Testis (tissue), 3 donors: ENCODE results near the gene UBASH3B. TPM values are rescaled to one million over a fixed set of nuclear protein-coding genes. Genes with fewer than 3 reads are reported as not detected.
"Not testable (repeated sequence)": the region's sequence is repeated elsewhere in the genome, so short reads cannot be mapped to it uniquely, and the experiment has no call there.

ENCODE experiments used
- DNase-seq: peaks from one replicate; pipeline ENCODE4 v3.0.0-alpha.2; 2019
- H3K27ac ChIP-seq, 2 donors: fragments of 200-600 bp; sonication (generic); one replicate each; pipeline ENCODE4 v1.5.1; 2019
- H3K27me3 ChIP-seq: fragments of 200-600 bp; sonication (generic); one replicate; pipeline ENCODE4 v1.5.1; 2019
- H3K36me3 ChIP-seq: fragments of 200-600 bp; sonication (generic); one replicate; pipeline ENCODE4 v1.5.1; 2017; ENCODE audit warnings: low read depth; ENCODE audit errors: missing control alignments
- H3K4me1 ChIP-seq: fragments of 200-600 bp; sonication (generic); one replicate; pipeline ENCODE4 v1.5.1; 2019
- H3K4me3 ChIP-seq, 2 donors: fragments of 200-600 bp; sonication (generic); one replicate each; pipeline ENCODE4 v1.5.1; 2017 to 2019
- H3K9me3 ChIP-seq: fragments of 200-600 bp; sonication (generic); one replicate; pipeline ENCODE4 v1.5.1; 2017
- POLR2A ChIP-seq: fragments of 450-650 bp; IDR thresholded peaks from one replicate; pipeline ENCODE4 v1.6.1; 2017; ENCODE audit warnings: antibody characterized with exemption, mild to moderate bottlenecking, moderate library complexity
- WGBS, 2 donors: methylation state at CpG; one replicate each; pipeline ENCODE4 v1.1.5; 2018; 5-methylcytosine and 5-hydroxymethylcytosine counted together
- intact Hi-C: fragments of 100-400 bp; cut with DNase I; formaldehyde crosslinking; loops from one replicate; pipeline ENCODE4 v1.15.1; 2023; ENCODE audit warnings: low total_unique reads
- polyA plus RNA-seq: library from polyadenylated mRNA; stranded (reverse); fragments of 350-450 nt; fragmentation: Illumina TruSeq; extraction: RNeasy Lipid Tissue Mini Kit (QIAGEN cat#74804); gene quantifications from one replicate; pipeline ENCODE4 v1.2.3, GENCODE V29; 2014; ENCODE audit warnings: low read depth, low replicate concordance; ENCODE audit not compliant: insufficient read depth
- total RNA-seq, 2 donors: library from RNA; depleted of rRNA; stranded (reverse); fragments of >200 nt; gene quantifications; one replicate each; pipeline ENCODE4 v1.2.3, GENCODE V29; 2016
- TF ChIP-seq, protein P1 (sequence below), 3 experiments: fragments of 450-650 bp in 2 of 3; fragments of 200-600 bp in 1 of 3; sonication (generic) in 1 of 3; IDR thresholded peaks; one replicate each; pipeline ENCODE4 v1.5.1; 2016 to 2019; ENCODE audit warnings: antibody characterized with exemption in 3 of 3, mild to moderate bottlenecking in 2 of 3, moderate library complexity in 1 of 3

The UBASH3B gene
- total and polyA plus RNA-seq, 3 donors from 2014 or later = 3.9 to 20.4 (median 14.6) TPM

DNA sequence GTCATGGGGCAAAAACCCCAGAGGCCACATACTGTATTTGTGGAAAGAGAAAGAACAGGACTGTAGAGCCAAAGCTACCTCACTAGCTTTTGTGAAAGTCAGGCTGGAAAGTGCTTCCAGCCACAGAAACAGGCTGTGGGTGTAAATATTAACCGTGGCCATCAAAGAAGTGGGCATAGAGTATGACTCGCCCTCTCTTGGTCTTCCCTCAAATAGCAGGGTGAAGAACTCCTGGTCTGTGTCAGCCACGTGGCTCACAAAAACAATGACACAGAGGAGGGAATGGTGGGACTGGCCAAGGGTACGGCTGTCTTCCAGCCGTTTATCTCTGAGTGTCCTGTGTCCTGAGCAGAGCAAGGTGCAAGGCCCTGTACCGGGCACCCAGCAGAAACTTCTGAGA is 37.6 kb upstream of the UBASH3B start:
- no peak overlapping the region for H3K4me3 ChIP-seq
- no peak for DNase-seq
- intact Hi-C loops = no loop called here
- H3K27ac ChIP-seq = no peak overlapping the region
- H3K36me3 ChIP-seq = no peaks in the 10 kb centered on the region
- 91 to 94% methylated on average over 6 of the region's 6 CpGs for WGBS, 2 donors
- no peaks in the 10 kb centered on the region for H3K27me3 ChIP-seq
- H3K4me1 ChIP-seq = no peaks in the 10 kb centered on the region
- TF ChIP-seq, protein P1, sequence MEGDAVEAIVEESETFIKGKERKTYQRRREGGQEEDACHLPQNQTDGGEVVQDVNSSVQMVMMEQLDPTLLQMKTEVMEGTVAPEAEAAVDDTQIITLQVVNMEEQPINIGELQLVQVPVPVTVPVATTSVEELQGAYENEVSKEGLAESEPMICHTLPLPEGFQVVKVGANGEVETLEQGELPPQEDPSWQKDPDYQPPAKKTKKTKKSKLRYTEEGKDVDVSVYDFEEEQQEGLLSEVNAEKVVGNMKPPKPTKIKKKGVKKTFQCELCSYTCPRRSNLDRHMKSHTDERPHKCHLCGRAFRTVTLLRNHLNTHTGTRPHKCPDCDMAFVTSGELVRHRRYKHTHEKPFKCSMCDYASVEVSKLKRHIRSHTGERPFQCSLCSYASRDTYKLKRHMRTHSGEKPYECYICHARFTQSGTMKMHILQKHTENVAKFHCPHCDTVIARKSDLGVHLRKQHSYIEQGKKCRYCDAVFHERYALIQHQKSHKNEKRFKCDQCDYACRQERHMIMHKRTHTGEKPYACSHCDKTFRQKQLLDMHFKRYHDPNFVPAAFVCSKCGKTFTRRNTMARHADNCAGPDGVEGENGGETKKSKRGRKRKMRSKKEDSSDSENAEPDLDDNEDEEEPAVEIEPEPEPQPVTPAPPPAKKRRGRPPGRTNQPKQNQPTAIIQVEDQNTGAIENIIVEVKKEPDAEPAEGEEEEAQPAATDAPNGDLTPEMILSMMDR (IDR thresholded peaks at IDR 0.05) = no peak
- TF ChIP-seq POLR2A = no peak
- H3K9me3 ChIP-seq = no peaks in the 10 kb centered on the region

DNA sequence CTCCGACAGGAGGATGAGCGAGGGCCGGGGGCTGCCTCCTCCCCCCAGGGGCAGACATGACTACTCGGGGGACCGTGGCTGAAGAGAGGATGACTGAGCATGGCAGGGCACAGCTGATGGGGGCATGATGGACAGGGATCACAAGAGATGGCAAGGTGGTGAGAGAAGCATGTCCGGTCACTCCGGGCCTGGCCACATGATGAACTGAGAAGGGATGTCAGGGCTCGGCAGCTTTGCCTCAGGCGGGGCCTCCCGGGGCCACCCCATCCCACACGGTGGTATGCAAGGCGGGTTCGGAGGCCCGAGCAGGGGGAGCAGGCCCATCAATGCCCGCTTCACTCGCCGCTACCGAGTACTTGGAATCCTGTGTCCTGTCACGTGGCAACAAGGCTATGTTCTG is 36.6 kb upstream of the UBASH3B start:
- Histone ChIP-seq H3K4me1 (no peaks in the 10 kb centered on the region), H3K36me3 (no peaks in the 10 kb centered on the region), H3K27ac (no peak overlapping the region), H3K27me3 (no peaks in the 10 kb centered on the region), H3K4me3 (no peak overlapping the region), H3K9me3 (no peaks in the 10 kb centered on the region)
- intact Hi-C loops = no loop called here
- WGBS, 2 donors = 92 to 96% methylated on average over 14 to 19 of the region's 19 CpGs
- DNase-seq = no peak
- TF ChIP-seq POLR2A = no peak
- TF ChIP-seq, protein P1 (IDR thresholded peaks at IDR 0.05) = no peak

DNA sequence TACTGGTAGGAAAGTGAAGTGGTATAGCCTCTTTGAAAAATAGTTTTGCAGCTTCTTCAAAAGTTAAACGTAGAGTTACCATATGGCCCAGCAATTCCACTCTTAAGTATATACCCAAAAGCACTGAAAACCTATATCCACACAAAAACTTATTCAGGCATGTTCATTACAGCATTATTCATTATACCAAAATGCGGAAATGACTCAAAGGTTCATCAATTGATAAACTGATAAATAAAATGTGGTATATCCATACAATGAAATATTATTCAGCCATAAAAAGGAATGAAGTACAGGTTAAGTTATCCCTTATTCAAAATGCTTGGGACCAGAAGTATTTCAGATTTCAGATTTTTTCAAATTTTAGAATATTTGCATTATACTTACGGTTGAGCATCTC is 35.8 kb upstream of the UBASH3B start:
- Histone ChIP-seq H3K4me1 (no peaks in the 10 kb centered on the region), H3K36me3 (no peaks in the 10 kb centered on the region), H3K27me3 (no peaks in the 10 kb centered on the region), H3K9me3 (no peaks in the 10 kb centered on the region), H3K27ac (no peak overlapping the region), H3K4me3 (no peak overlapping the region)
- 93 to 94% methylated on average over 3 of the region's 3 CpGs for WGBS, 2 donors
- intact Hi-C loops = no loop called here
- TF ChIP-seq, protein P1 (IDR thresholded peaks at IDR 0.05) = no peak
- TF ChIP-seq POLR2A = no peak
- no peak for DNase-seq

DNA sequence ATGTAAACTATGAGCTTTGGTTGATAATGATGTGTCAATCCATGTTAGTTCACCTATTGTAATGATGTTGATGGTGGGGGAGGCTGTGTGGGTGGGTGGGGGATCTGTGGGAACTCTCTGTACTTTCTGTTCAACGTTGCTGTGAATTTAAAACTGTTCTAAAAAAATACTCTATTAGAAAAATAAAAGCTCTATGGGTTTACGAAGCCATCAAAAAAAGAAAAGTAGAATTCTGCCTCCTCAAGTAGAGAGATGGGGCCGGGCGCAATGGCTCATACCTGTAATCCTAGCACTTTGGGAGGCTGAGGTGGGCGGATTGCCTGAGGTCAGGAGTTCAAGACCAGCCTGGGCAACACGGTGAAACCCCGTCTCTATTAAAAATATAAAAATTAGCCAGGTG is 30.0 kb upstream of the UBASH3B start:
- intact Hi-C loops, H3K9me3 ChIP-seq, H3K27ac ChIP-seq, DNase-seq, H3K27me3 ChIP-seq, H3K36me3 ChIP-seq, H3K4me3 ChIP-seq, H3K4me1 ChIP-seq: not testable (repeated sequence)
- 72 to 81% methylated on average over 7 of the region's 7 CpGs for WGBS, 2 donors

DNA sequence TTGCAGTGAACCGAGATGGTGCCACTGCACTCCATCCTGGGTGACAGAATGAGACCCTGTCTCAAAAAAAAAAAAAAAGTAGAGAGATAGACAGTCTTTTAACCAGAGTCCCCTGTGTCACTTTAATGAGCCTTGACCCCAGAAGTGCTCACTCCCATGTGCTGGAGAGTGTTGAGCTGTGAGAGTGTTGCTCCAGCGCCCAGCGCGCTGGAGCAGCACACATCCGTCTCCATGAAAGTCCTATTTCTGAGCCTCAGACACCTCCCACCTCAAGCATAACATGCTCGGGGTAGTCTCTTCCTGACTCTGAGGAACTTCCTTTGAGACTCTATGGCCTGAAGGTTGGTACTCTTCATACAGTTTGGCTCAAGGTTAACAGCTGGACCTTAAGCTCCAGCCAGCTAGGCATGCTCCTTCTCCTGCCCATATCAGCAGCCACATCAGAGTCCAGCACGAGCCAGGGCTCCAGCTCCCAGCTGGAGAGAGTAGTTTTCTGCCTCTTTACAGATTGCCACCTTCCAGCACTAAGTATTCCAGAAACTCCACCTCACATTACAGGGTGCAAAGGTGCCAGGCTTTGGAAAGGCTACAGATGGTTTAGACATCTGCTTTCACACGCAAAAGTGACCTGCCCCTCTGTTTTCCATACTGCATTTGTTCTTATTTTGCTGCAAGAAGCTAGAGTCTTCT is 29.4 kb upstream of the UBASH3B start:
- no peaks in the 10 kb centered on the region for H3K9me3 ChIP-seq
- 78 to 79% methylated on average over 8 of the region's 8 CpGs for WGBS, 2 donors
- no peaks in the 10 kb centered on the region for H3K27me3 ChIP-seq
- no peak overlapping the region for H3K4me3 ChIP-seq
- intact Hi-C loops = no loop called here
- H3K4me1 ChIP-seq = no peaks in the 10 kb centered on the region
- no peak overlapping the region for H3K27ac ChIP-seq
- DNase-seq = no peak
- H3K36me3 ChIP-seq = no peaks in the 10 kb centered on the region
- TF ChIP-seq POLR2A = no peak
- TF ChIP-seq, protein P1 (IDR thresholded peaks at IDR 0.05) = no peak
